ENCODE results near the gene AKR1C1.
"Not testable (repeated sequence)": the region's sequence is repeated elsewhere in the genome, so short reads cannot be mapped to it uniquely, and the experiment has no call there.

AKR1C1 gene

DNA sequence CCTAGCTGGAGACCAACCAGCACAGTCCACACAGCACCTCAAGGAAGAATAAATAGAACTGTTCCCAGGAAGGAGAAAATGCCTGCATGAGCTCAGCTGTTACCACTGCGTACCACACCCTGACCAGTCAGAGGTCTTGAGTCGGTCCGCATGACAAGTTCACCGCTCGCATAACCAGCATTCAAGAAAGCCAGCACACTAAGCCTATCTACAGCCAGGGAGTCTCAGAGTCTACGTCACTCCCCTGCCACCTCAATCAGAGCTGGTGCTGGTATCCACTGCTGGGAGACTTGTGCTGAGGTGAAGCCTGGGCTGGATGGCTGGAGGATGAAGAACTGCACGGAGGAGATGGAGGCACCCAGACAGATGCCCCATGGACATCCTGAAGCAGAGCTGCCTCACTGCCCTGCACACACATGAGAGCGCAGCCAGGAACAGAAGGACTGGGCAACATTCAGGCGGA lies 19.6 kb downstream of the AKR1C1 start:
- H3K4me3 ChIP-seq (ENCODE audit: low read depth, low read length), result no peak overlapping the region
- TF ChIP-seq, protein P1, sequence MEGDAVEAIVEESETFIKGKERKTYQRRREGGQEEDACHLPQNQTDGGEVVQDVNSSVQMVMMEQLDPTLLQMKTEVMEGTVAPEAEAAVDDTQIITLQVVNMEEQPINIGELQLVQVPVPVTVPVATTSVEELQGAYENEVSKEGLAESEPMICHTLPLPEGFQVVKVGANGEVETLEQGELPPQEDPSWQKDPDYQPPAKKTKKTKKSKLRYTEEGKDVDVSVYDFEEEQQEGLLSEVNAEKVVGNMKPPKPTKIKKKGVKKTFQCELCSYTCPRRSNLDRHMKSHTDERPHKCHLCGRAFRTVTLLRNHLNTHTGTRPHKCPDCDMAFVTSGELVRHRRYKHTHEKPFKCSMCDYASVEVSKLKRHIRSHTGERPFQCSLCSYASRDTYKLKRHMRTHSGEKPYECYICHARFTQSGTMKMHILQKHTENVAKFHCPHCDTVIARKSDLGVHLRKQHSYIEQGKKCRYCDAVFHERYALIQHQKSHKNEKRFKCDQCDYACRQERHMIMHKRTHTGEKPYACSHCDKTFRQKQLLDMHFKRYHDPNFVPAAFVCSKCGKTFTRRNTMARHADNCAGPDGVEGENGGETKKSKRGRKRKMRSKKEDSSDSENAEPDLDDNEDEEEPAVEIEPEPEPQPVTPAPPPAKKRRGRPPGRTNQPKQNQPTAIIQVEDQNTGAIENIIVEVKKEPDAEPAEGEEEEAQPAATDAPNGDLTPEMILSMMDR (IDR thresholded peaks at IDR 0.05; ENCODE audit: borderline replicate concordance, insufficient read depth, low read depth, low read length), result no peak

DNA sequence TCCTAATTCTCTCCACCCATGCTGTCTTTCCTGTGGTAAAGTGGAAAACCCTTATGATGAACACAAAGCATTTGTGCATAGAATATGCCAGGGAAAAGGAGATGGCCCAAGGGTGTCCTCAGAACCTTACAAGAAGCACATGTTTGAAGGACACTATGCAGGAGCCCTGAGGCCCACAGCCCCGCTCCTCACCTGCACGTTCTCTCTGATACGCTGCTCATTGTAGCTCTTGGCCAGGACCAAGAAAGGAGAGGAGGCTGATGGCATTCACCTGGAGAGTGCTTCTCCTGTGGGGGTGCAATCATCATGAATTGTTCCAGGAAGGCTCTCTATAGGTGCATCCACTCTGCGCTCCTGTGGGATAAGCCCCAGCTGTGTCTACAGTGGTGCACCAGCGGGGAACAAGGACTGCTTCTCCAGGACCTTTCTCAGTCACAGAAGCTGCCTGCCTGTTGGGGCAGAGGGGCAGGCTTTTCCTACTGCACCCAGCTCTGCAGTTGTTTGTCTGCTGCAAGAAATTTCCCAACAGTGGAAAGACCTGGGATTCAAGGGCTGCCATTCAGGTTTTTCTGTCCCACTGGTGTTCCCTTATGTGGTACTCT lies 20.5 kb downstream of the AKR1C1 start:
- TF ChIP-seq, protein P1 (IDR thresholded peaks at IDR 0.05; ENCODE audit: borderline replicate concordance, insufficient read depth, low read depth, low read length), result no peak
- no peak overlapping the region for H3K4me3 ChIP-seq (ENCODE audit: low read depth, low read length)

- TF ChIP-seq, protein P1 (IDR thresholded peaks at IDR 0.05; ENCODE audit: borderline replicate concordance, insufficient read depth, low read depth, low read length), result no peak
- no peak overlapping the region for H3K4me3 ChIP-seq (ENCODE audit: low read depth, low read length)
Observed at GRCh38 chr10:4984223-4984622, 21.0 kb downstream of the AKR1C1 start.

GRCh38 chr10:4984971-4985594 lies 21.9 kb downstream of the AKR1C1 start:
- no peak overlapping the region for H3K4me3 ChIP-seq (ENCODE audit: low read depth, low read length)
- TF ChIP-seq, protein P1 (IDR thresholded peaks at IDR 0.05; ENCODE audit: borderline replicate concordance, insufficient read depth, low read depth, low read length), result no peak

- H3K4me3 ChIP-seq (ENCODE audit: low read depth, low read length), result not testable (repeated sequence)
Observed at GRCh38 chr10:4988000-4988641, 24.9 kb downstream of the AKR1C1 start.

GRCh38 chr10:4990217-4990616 lies 27.0 kb downstream of the AKR1C1 start:
- TF ChIP-seq, protein P1 (IDR thresholded peaks at IDR 0.05; ENCODE audit: borderline replicate concordance, insufficient read depth, low read depth, low read length), result no peak
- no peak overlapping the region for H3K4me3 ChIP-seq (ENCODE audit: low read depth, low read length)

- not testable (repeated sequence) for H3K4me3 ChIP-seq (ENCODE audit: low read depth, low read length)
Observed at GRCh38 chr10:4991463-4991862, 28.2 kb downstream of the AKR1C1 start.

DNA sequence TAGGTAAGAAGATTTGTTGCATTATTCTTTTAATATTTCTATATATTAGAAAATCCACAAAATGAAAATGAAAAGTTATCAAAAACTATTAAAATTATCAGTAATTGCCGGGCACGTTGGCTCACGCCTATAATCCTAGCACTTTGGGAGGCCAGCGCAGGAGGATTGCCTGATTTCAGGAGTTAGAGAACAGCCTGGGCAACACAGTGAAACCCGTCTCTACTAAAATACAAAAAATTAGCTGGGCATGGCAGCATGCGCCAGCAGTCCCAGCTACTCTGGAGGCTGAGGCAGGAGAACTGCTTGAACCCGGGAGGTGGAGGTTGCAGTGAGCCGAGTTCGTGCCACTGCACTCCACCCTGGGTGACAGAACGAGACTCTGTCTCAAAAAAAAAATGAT lies 29.3 kb downstream of the AKR1C1 start:
- not testable (repeated sequence) for H3K4me3 ChIP-seq (ENCODE audit: low read depth, low read length)

GRCh38 chr10:4994260-4994659 lies 31.0 kb downstream of the AKR1C1 start:
- H3K4me3 ChIP-seq (ENCODE audit: low read depth, low read length), result not testable (repeated sequence)
